ENCODE data around the gene EPB41L4A.

Gene EPB41L4A

DNA sequence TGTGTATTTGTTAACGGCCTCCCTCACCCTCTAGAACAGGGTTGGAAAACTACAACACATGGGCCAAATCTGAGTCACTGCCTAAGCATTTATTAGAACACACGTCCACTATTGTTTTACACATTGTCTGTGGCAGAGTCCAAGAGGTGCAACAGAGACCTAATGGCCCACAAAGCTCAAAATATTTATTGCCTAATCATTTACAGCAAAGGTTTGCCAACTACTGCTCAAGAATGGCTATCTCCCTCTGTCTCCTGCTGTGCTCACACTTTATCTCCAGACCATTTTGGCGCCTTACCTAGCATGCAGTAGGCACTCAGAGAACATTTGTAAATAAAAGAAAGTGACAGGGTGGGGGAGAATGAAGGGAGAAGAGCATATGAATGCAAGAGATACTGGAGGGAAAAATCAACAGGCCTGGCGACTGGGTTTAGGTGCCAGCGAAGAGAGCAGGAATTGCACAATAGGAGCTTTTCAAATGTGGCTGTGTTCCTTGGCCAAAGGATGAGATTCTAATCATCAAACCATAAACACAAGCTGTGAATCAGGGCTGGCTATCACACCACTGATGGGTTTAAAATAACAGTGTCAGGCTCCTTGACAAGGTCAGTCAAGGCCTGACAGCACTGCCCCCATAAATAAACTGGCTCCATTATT, 80.3 kb downstream of the EPB41L4A start:
- no peak overlapping the region for H3K27ac ChIP-seq

DNA sequence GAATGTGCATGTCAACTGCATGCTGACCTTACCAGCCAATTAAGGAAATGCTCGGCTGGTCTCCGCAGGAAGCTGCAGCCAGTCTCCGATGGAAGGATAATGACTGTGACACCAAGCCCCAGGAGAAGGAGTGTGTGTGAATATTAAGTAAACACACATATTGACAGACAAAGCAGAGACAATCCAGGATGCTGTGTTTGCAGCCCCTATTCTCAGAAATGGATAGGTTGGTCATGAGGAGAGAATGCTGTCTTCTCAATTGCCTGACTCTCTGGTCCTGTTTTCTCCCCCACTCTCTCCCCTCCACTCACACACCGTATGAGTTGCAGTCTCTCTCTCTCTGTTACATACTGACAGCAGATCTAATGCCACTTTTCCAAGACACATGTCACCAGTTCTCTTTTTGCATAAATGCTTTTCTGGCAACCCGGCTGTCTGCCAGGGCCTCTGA, 85.7 kb downstream of the EPB41L4A start:
- TF ChIP-seq, protein P1, sequence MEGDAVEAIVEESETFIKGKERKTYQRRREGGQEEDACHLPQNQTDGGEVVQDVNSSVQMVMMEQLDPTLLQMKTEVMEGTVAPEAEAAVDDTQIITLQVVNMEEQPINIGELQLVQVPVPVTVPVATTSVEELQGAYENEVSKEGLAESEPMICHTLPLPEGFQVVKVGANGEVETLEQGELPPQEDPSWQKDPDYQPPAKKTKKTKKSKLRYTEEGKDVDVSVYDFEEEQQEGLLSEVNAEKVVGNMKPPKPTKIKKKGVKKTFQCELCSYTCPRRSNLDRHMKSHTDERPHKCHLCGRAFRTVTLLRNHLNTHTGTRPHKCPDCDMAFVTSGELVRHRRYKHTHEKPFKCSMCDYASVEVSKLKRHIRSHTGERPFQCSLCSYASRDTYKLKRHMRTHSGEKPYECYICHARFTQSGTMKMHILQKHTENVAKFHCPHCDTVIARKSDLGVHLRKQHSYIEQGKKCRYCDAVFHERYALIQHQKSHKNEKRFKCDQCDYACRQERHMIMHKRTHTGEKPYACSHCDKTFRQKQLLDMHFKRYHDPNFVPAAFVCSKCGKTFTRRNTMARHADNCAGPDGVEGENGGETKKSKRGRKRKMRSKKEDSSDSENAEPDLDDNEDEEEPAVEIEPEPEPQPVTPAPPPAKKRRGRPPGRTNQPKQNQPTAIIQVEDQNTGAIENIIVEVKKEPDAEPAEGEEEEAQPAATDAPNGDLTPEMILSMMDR (IDR thresholded peaks at IDR 0.05; ENCODE audit: low read depth, low read length) = no peak
- H3K4me3 ChIP-seq (ENCODE audit: low read depth, low read length) = no peak overlapping the region
- H3K27ac ChIP-seq = no peak overlapping the region
- no peaks in the 10 kb centered on the region for H3K27me3 ChIP-seq (ENCODE audit: insufficient read depth, low read depth, severe bottlenecking)
- no peaks in the 10 kb centered on the region for H3K9me3 ChIP-seq (ENCODE audit: severe bottlenecking)
- no peaks in the 10 kb centered on the region for H3K36me3 ChIP-seq
- no peak for DNase-seq

More for the DNA sequence above, 80.3 kb downstream of the EPB41L4A start:
- TF ChIP-seq, protein P1 (IDR thresholded peaks at IDR 0.05; ENCODE audit: low read depth, low read length) = no peak
- H3K9me3 ChIP-seq (ENCODE audit: severe bottlenecking) = no peaks in the 10 kb centered on the region
- no peak overlapping the region for H3K4me3 ChIP-seq (ENCODE audit: low read depth, low read length)
- H3K36me3 ChIP-seq = no peaks in the 10 kb centered on the region
- H3K27me3 ChIP-seq (ENCODE audit: insufficient read depth, low read depth, severe bottlenecking) = no peaks in the 10 kb centered on the region
- no peak for DNase-seq

DNA sequence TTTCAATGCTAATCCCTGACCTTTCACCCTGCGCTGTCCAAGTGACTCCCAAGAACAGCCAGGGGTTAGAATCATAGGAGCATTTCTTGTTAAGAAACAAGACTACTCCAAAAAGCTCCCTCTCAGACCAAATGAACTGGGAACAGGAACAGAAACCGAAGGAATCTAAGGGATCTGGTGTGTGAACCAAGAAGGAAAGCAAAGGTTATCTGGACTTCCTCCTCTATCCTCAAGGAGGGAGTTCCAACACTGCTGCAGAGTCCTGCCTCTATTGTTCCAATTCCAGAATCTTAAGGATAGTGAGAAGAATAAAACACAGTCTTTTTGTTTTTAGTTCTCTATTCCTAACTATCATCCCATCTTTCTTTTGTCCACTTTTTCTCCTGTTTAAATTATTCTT, 87.2 kb downstream of the EPB41L4A start:
- TF ChIP-seq, protein P1 (IDR thresholded peaks at IDR 0.05; ENCODE audit: low read depth, low read length) = no peak
- H3K27me3 ChIP-seq (ENCODE audit: insufficient read depth, low read depth, severe bottlenecking) = no peaks in the 10 kb centered on the region
- DNase-seq = no peak
- no peak overlapping the region for H3K27ac ChIP-seq
- H3K36me3 ChIP-seq = no peaks in the 10 kb centered on the region
- H3K4me3 ChIP-seq (ENCODE audit: low read depth, low read length) = no peak overlapping the region
- no peaks in the 10 kb centered on the region for H3K9me3 ChIP-seq (ENCODE audit: severe bottlenecking)

DNA sequence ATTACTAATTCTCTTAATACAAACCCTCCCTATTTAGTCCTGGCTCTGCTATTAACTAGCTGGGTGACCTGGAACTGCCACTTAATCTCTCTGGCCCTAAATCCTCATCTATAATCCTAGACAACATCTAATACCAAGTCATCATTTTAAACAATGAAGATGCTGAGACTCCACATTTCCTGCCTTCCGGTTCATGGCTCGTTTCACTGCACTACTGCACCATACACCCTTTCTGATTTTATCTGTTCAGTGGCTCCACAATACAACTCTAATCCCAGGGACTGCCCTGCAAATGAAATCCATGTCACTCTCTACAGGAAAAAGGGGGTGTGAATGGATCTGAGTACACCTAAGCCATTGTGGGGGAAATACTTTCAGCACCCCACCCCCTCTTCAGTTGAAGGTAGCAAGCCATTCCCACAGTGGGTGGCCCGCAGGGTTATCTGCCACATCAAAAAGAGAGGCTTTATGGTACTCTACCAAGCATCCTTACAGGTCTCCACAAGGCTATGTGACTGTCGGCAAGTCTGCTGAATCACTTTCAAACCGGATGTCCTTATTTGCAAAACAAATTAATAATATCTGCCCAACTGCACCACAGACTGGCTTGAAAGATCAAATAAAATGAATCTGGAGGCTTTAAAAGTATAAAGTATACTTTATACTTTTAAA, 89.5 kb downstream of the EPB41L4A start:
- Histone ChIP-seq H3K27ac (no peak overlapping the region), H3K27me3 (ENCODE audit: insufficient read depth, low read depth, severe bottlenecking) (no peaks in the 10 kb centered on the region), H3K9me3 (ENCODE audit: severe bottlenecking) (no peaks in the 10 kb centered on the region), H3K36me3 (no peaks in the 10 kb centered on the region), H3K4me3 (ENCODE audit: low read depth, low read length) (no peak overlapping the region)
- DNase-seq = peak; percentile 18
- TF ChIP-seq, protein P1 (IDR thresholded peaks at IDR 0.05; ENCODE audit: low read depth, low read length) = no peak

DNA sequence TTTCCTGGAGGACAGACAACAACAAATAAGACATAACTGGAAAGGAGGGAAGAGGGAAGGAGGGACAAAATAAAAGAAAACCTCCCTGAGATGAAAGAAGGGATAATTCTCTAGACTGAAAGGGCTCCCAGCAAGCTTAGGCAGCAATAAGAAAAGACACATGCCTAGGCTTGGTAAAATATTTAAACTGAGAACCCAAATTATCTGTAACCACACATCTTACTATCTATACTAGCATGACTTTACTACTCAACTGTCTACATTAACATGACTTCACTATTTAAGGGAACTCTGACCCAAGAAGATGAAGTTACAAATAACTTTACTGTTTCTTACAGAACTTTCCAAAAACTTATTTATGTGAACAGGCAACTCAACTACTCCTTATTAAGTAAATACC, 95.9 kb downstream of the EPB41L4A start:
- H3K27me3 ChIP-seq (ENCODE audit: insufficient read depth, low read depth, severe bottlenecking) = no peaks in the 10 kb centered on the region
- H3K27ac ChIP-seq = no peak overlapping the region
- H3K36me3 ChIP-seq = no peaks in the 10 kb centered on the region
- no peak overlapping the region for H3K4me3 ChIP-seq (ENCODE audit: low read depth, low read length)
- DNase-seq = no peak
- H3K9me3 ChIP-seq (ENCODE audit: severe bottlenecking) = no peaks in the 10 kb centered on the region
- TF ChIP-seq, protein P1 (IDR thresholded peaks at IDR 0.05; ENCODE audit: low read depth, low read length) = no peak

Data from WERI-Rb-1 (cell line).